Adipocyte (in vitro differentiated cells): ENCODE measurements around the gene CLHC1.
"Not testable (repeated sequence)": the region's sequence is repeated elsewhere in the genome, so short reads cannot be mapped to it uniquely, and the experiment has no call there.

ENCODE experiments used
- DNase-seq: peaks from one replicate; pipeline ENCODE4 v3.0.0-alpha.2; 2015; ENCODE audit warnings: low read depth
- H3K27me3 ChIP-seq: replicated peaks from 2 replicates; pipeline ENCODE4 v1.7.0; 2013; ENCODE audit warnings: mild to moderate bottlenecking, low read length, moderate library complexity; ENCODE audit not compliant: control insufficient read depth, insufficient read depth
- H3K36me3 ChIP-seq: 2 replicates; pipeline ENCODE4 v1.7.0; 2013; ENCODE audit warnings: low read length, mild to moderate bottlenecking, moderate library complexity; ENCODE audit not compliant: control insufficient read depth, insufficient read depth, severe bottlenecking
- H3K4me1 ChIP-seq: 2 replicates; pipeline ENCODE4 v1.7.0; 2013; ENCODE audit warnings: mild to moderate bottlenecking, low read length, moderate library complexity; ENCODE audit not compliant: control insufficient read depth, insufficient read depth
- H3K4me3 ChIP-seq: 2 replicates; pipeline ENCODE4 v1.7.0; 2013; ENCODE audit warnings: mild to moderate bottlenecking, low read length, moderate library complexity
- H3K9ac ChIP-seq: 2 replicates; pipeline ENCODE4 v1.7.0; 2013; ENCODE audit warnings: mild to moderate bottlenecking, low read length, moderate library complexity
- H3K9me3 ChIP-seq: 2 replicates; pipeline ENCODE4 v1.7.0; 2013; ENCODE audit warnings: mild to moderate bottlenecking, low read length, moderate library complexity; ENCODE audit not compliant: control insufficient read depth

CLHC1 gene

DNA sequence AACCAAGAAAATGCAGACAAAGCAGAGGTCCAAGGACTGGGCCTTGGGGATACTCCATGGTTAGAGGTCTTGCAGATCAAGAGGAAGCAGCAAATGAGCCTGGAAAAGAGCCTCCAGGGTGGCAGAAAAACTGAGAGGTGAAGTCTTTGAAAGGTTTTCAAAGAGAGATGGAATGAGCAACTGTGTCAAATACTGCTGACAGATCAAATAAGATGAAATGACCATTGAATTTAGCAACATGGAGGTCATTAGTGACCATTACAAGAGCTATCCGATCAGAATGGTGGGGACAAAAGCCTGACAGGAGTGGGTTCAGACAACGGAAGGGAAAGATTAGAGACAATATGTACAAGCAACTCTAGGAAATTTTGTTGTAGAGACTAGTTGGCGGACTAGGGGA lies 1.5 kb downstream of the CLHC1 start:
- Histone ChIP-seq H3K27me3 (no peaks in the 10 kb centered on the region), H3K9ac (no peak overlapping the region), H3K4me1 (peaks cover 25% of the 10 kb centered on the region), H3K9me3 (no peaks in the 10 kb centered on the region), H3K36me3 (peaks cover 18% of the 10 kb centered on the region), H3K4me3 (no peak overlapping the region)
- DNase-seq, result no peak

GRCh38 chr2:55229221-55229620 lies 2.9 kb downstream of the CLHC1 start:
- H3K4me3 ChIP-seq, result no peak overlapping the region

GRCh38 chr2:55228226-55228563 lies 3.9 kb downstream of the CLHC1 start:
- Histone ChIP-seq H3K4me3 (no peak overlapping the region), H3K9me3 (no peaks in the 10 kb centered on the region), H3K27me3 (no peaks in the 10 kb centered on the region), H3K9ac (no peak overlapping the region), H3K36me3 (no peaks in the 10 kb centered on the region), H3K4me1 (peaks cover 5% of the 10 kb centered on the region)
- no peak for DNase-seq

More at GRCh38 chr2:55229221-55229620, 2.9 kb downstream of the CLHC1 start:
- Histone ChIP-seq H3K36me3 (peaks cover 5% of the 10 kb centered on the region), H3K9ac (no peak overlapping the region), H3K4me1 (peaks cover 14% of the 10 kb centered on the region), H3K9me3 (no peaks in the 10 kb centered on the region), H3K27me3 (no peaks in the 10 kb centered on the region)
- DNase-seq, result no peak

DNA sequence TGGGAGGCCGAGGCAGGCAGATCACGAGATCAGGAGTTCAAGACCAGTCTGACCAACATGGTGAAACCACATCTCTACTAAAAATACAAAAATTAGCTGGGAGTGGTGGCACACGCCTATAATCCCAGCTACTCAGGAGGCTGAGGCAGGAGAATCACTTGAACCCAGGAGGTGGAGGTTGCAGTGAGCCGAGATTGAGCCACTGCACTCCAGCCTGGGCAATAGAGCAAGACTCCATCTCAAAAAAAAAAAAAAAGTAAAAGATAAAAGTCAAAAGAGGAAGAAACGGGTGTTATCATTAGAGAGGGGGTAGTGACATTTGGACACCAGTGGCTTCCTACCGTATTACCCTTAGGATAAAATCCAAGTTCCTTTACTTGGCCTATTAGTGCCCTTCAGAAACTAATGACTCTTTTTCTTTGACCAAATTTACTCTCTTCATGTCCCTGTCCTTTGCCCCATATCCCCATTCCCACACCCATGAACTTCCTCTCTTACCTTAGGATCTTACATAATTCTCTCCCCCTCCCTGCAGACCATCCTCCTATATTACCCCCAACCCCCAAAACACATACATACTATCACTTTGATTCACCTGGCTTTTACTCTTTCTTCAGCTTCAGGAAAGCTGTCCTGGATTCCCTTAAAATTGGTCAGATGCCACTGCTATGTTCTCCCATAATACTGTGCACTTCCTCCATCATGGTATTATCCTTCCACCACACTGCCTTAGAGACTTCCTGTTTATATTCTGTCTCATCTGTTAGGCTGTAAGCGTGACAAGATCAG lies 4.5 kb downstream of the CLHC1 start:
- not testable (repeated sequence) for H3K4me3 ChIP-seq, H3K4me1 ChIP-seq, H3K27me3 ChIP-seq, H3K9ac ChIP-seq, H3K9me3 ChIP-seq, H3K36me3 ChIP-seq
- DNase-seq, result peak; percentile 14

DNA sequence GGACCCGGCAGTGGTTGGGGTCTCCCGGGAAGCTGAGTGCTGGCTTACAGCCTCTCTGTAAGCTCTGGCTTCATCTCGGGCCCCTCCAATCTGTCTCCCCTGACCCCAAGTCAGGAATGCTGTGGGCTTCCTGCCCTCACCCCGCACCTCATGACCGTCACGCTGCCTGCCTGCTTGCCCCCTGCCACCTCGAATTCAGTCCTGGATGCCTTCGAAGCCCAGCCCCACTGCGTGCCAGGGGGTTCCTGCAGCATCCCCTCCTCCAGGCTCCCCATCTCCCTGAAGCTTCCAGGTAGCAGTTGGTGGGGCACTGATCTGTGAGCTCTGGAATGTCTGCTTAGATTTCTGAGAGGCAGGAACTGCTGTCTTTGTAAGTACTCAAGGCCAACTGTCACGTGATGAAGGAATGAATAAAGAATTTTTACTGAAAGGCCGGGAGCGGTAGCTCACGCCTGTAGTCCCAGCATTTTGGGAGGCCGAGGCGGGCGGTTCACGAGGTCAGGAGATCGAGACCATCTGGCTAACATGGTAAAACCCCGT lies 6.5 kb downstream of the CLHC1 start:
- H3K9me3 ChIP-seq, result no peaks in the 10 kb centered on the region
- H3K36me3 ChIP-seq, result no peaks in the 10 kb centered on the region
- no peak overlapping the region for H3K9ac ChIP-seq
- no peaks in the 10 kb centered on the region for H3K27me3 ChIP-seq
- H3K4me3 ChIP-seq, result no peak overlapping the region
- no peak for DNase-seq
- H3K4me1 ChIP-seq, result peaks cover 6% of the 10 kb centered on the region

DNA sequence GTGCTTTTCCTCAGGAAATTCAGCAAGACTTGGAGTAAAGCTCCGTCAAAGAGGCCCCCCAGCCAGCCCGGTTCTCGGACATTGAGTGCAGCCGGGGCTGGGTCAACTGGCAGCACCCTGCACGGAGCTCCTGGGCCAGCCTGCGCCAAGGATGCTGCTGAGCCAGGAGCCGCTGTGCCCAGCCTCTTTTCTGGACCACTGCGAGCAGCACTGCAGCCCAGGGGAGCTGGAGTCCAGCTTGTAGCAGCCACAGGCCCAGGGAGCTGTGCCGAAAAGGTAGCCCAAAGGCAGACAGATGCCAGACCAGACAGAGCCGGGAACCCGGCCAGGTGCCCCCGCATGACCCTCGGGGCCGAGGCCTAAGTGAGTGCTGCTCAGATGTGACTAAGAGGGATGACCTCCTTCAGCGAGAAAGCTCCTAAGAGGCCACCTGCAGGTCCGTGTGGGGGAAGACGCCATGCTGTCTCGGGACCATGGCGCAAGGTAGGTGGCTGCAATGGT lies 7.3 kb downstream of the CLHC1 start:
- no peak for DNase-seq
- no peaks in the 10 kb centered on the region for H3K9me3 ChIP-seq

GRCh38 chr2:55223958-55224760 lies 7.9 kb downstream of the CLHC1 start:
- H3K27me3 ChIP-seq, result no peaks in the 10 kb centered on the region
- H3K4me3 ChIP-seq, result peak overlapping the region; percentile 87
- peaks cover 6% of the 10 kb centered on the region for H3K4me1 ChIP-seq
- no peaks in the 10 kb centered on the region for H3K9me3 ChIP-seq
- peak overlapping the region; percentile 93 for H3K9ac ChIP-seq
- no peak for DNase-seq
- no peaks in the 10 kb centered on the region for H3K36me3 ChIP-seq

More for the DNA sequence above, 7.3 kb downstream of the CLHC1 start:
- Histone ChIP-seq H3K36me3 (no peaks in the 10 kb centered on the region), H3K27me3 (no peaks in the 10 kb centered on the region), H3K4me3 (no peak overlapping the region), H3K9ac (no peak overlapping the region), H3K4me1 (peaks cover 6% of the 10 kb centered on the region)

DNA sequence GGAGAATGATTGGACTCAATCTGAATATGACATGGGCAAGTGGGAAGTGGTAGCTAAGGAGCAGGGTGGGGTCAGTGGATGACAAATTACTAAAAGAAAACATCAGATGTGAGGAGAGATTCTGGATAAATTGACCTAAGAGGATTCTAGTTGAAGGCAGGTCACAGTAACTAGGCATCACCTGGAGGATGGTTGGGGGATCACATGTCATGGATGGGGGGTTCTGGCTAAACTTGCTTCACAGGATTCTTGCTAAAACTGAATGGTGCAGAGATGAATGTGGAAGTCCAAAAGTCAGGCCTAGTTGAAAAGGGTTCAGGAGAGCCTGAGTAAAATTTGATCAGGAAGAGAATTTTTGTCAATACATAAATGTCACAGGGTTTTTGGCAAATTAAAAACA lies 18.3 kb downstream of the CLHC1 start:
- Histone ChIP-seq H3K36me3 (no peaks in the 10 kb centered on the region), H3K9me3 (no peaks in the 10 kb centered on the region), H3K9ac (no peak overlapping the region), H3K4me1 (no peaks in the 10 kb centered on the region), H3K27me3 (no peaks in the 10 kb centered on the region), H3K4me3 (no peak overlapping the region)
- no peak for DNase-seq

DNA sequence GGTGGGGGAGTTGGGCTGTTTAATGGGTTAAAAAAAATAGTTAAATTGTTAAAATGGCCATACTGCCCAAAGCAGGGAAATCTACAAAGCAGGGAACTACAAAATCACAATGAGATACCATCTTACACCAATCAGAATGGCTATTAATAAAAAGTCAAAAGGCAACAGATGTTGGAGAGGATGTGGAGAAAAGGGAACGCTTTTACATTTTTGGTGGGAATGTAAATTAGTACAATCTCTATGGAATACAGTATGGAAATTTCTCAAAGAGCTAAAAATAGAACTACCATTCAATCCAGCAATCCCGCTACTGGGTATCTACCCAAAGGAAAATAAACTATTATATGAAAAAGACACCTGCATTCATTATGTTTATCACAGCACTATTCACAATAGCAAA lies 27.1 kb downstream of the CLHC1 start:
- Histone ChIP-seq H3K4me3 (no peak overlapping the region), H3K36me3 (no peaks in the 10 kb centered on the region), H3K9ac (no peak overlapping the region), H3K4me1 (no peaks in the 10 kb centered on the region), H3K9me3 (no peaks in the 10 kb centered on the region), H3K27me3 (no peaks in the 10 kb centered on the region)
- DNase-seq, result no peak

DNA sequence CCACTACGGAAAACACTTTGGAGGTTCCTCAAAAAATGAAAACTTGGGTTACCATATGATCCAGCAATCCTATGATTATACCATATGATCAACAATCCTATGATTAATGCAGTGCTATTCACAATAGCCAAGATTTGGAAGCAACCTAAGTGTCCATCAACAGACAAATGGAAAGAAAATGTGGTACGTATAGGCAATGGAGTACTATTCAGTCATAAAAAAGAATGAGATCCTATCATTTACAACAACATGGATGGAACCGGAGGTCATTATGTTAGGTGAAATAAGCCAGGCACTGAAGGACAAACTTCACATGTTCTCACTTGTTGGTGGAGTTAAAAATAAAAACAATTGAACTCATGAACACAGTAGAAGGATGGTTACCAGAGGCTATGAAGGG lies 27.6 kb downstream of the CLHC1 start:
- Histone ChIP-seq H3K36me3 (no peaks in the 10 kb centered on the region), H3K27me3 (no peaks in the 10 kb centered on the region), H3K4me1 (no peaks in the 10 kb centered on the region), H3K9ac (no peak overlapping the region), H3K9me3 (peaks cover 4% of the 10 kb centered on the region), H3K4me3 (no peak overlapping the region)
- no peak for DNase-seq

DNA sequence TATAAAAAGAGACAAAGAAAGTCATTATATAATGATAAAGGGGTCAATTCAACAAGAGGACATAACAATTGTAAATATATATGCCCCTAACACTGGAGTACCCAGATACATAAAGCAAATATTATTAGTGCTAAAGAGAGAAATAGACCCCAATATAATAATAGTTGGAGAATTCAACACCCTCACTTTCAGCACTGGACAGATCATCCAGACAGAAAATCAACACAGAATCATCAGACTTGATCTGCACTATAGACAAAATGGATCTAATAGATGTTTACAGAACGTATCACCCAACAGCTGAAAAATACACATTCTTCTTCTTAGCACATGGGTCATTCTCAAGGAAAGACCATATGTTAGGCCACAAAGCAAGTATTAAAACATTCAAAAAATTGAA lies 31.7 kb downstream of the CLHC1 start:
- Histone ChIP-seq H3K4me1 (no peaks in the 10 kb centered on the region), H3K27me3 (no peaks in the 10 kb centered on the region), H3K4me3 (no peak overlapping the region), H3K36me3 (no peaks in the 10 kb centered on the region), H3K9me3 (peaks cover 4% of the 10 kb centered on the region), H3K9ac (no peak overlapping the region)
- DNase-seq, result no peak
